NCI-H1930 (cell line): Measurements from ENCODE around the gene RAB33A.

Source experiments
- DNase-seq, 2 experiments: peaks; one replicate each; lab custom pipeline; 2025; lab: John Stamatoyannopoulos, UW

Gene RAB33A

DNA sequence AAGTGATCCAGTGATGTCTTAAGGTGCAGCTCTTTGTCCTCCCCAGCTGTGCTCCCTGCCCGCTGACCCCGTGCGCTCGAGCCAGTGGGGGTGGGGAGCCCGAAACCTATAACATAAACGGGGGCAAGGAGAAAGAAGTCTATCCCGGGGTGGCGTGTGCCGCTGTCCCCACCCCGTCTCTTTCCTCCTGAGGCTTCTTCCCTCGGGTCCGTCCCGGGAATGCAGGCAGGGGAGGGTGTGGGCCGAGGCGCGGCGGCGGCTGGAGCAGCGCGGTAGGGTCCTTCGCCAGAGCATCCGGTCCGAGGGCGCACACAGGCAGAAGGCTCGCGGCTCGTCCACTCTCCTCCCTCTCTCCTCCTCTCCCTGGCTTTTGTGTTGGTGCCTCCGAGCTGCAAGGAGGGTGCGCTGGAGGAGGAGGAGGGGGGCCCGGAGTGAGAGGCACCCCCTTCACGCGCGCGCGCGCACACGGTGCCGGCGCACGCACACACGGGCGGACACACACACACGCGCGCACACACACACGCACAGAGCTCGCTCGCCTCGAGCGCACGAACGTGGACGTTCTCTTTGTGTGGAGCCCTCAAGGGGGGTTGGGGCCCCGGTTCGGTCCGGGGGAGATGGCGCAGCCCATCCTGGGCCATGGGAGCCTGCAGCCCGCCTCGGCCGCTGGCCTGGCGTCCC lies at the start of gene RAB33A:
Gene RAB33A, plus strand, starts transcription at position 517 of the 681 bp plus-strand sequence. Its CDS starts 101 bp downstream, at position 618.
- DNase-seq: peak in 1 of 2 experiments; percentile 1

DNA sequence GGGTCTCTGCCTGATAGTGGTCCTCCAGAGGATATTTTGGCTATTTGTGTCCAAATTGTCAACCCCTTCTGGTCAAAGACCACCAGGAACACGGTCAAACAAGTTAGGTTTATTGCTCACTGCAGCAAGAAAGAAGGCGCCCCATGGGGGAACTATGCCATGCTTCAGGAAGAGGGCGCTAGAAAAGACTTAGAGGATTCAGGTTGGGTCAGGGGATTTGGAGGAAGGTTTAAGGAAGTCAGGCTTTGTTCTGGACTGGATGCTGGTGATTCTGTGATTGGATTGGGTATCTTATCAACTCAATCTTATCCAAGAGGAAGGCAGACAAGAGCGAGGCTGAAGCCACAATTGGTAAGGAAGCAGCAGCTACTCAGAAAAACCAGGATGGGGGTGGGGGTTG lies 47.2 kb upstream of the RAB33A start:
- no peak for DNase-seq

DNA sequence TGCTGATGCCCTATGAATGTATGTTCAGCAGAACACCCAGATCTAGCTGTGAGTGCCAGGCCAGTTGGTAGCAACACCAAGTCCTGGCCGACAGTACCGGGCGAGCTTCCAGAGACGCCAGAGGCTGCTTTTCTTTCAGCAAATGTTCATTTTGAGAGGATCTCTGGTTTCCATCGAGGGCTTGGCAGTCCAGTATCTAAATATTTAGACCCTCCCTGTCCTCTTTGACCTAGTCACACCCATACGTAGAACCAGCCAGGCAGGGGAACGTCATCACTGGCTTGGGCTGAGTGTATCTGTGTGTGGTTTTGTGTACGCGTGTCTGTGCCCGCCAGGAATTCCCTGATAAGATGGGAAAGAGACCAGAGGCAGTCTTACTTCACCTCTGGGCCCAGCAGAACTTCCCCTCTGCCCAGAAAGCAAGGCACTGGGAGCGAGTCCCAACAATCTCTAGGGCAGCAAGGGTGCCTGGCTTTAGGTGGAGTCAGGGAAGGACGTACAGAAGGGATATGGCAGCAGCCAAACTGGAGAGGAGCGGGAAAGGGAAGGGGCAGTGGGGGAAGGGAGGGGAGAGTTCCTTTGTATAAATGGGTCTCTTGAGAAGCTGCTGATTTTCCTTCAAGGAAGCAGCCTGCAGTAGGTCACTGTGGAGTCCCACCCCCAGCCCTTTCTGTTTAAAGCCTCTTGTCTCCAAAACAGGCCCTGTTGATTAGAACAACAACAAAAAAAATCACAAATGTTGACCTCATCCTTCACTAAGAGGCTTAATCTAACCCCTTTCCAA lies 46.5 kb upstream of the RAB33A start:
- DNase-seq: no peak

DNA sequence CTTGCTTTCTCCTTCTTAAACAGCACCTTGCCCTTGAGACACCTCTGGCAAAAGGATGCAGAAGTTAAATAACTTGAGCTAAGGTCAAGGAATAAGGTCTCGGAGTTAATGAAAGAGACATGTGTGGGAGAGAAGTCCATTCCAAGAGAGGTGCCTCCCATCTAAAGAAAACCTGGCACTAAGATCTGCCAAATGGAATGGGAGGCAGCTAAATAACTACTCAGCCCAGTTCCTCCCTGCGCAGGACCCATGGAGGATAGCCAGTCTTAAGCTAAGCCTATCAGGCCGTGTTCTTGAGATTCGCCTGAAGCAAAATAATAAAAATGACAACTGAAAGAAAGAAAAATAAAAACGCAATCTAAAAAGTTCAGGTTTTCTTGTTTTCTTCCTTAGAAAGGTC lies 40.8 kb upstream of the RAB33A start:
- no peak for DNase-seq

DNA sequence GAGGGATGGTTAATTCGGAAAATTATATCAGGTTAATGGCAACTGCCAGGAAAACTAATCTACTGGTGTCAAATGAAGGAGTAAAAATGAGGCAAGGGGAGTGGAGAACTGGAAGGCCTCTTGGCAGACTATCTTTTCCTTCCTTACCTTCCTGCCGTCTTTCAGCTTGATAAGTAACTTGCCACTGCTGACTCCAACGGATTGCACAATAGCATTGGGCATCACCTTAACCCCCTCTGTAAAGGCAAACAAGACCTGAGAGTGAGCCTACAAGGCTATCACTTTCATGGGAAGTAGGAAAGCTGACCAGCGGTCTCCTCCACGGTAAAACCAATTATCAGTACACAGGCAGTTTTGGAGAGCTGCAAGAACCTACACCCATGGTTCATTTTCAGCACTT lies 35.3 kb upstream of the RAB33A start:
- no peak for DNase-seq

DNA sequence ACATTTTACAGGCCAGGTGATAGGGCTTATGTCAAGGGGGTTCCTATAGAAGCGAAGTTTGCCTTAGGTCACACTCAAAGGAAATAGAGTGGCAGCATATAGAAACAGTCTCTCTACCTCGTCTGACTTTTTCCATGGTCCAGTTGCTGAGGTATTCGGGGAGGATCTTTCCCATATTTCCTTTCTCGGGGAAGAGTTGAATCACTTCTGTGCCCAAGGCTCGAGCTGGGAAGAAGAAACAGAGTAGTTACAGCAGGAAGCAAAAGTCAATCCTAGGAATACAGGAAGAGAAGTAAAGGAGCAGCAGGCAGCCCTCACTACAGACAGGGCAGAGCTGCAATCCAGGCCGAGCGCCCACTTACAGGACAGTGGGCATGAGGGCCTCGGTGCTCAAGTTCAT lies 34.8 kb upstream of the RAB33A start:
- no peak for DNase-seq

DNA sequence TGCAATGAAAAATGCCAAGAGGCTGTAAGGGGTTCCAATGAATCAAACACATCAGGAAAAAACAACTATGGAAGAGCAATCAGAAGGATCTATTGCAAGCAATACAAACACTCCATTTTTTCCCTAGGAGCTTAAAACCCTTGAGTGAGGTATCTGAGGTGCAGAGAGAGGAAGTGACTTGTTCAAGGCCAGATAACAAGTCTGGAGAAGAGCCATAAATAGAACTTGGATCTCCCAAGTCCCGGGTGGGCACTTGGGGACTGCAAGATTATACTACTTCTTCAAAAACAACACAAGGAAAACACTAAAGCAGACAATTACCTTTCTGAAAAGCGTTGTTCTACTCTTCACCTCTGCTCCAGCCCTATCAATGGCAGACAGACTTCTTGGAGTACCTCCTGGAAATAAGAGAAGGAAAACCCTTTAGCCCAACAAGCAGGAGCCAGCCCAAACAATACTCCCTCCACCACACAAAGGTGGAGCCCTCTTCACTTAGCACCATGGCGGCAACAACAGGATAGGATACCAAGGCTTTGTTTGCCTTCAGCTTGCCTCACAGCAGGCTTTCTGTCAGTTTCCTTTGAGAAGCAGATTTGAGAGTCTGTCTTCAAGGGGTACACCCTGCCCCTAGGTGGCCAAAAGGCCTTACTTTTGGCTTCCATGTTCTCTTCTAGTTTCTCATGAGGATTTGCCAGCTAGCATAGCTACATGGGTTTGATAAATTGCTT lies 32.1 kb upstream of the RAB33A start:
- no peak for DNase-seq

DNA sequence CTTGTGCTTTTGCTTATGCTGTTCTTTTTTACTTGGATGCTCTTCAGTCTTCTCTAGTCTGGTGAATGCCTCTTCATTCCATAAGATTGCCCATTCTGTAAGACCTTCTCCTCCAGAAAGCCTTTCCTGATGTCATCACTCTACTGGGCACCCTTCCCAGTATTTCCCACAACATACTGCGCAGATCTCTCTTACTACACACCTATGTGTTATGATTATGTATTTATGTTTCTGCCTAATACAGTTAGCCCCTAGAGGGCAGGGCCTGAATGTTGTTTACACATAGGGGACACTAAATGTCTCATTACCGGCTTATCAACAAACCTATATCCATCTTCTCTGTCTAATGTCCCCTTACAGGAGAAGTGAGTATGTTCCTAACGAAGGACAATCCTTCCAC lies 27.3 kb upstream of the RAB33A start:
- no peak for DNase-seq

DNA sequence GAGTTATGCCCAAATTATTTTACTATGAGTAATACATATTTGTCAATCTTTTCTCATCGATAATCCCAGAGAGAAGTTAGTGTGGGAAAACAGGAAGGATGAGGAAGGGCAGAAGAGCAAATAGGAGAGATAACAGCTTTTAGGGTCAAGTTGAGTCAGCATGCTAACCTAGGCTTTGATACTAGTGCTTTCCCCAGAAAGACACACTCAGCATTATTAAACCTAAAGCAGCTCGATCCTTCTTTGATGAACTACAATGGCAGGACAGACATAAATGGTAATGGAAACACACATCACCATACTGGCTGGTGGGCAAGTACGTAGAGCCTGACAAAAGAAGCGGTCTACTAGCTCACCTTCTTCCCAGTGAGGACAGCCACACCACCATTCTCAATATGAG lies 26.6 kb upstream of the RAB33A start:
- DNase-seq: no peak

DNA sequence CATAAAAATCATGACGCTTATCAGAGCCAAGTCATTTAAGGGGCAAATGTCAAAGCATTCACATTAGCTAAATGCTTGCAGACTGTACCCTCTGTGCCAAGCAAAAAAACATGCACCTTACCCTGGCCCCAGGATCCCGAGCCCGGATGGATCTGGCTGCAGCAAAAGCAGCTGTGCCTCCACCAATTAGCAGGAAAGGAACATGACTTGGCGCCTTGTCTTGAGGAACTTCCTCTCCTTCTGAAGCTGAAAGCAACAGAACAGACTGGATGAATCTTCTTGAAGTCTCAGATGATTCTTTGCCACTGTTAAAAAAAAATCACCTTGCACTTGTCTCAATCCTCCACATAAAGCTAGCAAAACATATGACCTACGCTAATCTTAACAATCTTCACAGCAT lies 24.1 kb upstream of the RAB33A start:
- no peak for DNase-seq

DNA sequence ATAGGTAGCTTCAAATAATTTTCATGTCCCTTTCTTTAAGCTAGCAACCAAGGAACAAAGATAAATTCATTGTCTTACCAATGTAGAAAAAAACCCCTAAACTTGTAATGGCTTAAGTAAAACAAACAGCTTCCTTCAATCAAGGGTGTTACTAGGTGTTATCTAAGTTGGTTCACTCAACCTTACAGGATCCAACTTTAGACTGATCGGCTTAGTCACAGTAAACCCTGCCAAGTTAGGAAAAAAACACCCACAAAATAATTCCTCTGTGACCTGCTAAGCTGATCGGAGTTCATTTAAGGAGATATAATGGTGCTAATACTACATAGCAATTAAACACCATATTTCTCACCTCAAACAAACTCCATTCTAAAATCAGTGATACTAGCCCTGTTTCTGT lies 16.2 kb upstream of the RAB33A start:
- no peak for DNase-seq

DNA sequence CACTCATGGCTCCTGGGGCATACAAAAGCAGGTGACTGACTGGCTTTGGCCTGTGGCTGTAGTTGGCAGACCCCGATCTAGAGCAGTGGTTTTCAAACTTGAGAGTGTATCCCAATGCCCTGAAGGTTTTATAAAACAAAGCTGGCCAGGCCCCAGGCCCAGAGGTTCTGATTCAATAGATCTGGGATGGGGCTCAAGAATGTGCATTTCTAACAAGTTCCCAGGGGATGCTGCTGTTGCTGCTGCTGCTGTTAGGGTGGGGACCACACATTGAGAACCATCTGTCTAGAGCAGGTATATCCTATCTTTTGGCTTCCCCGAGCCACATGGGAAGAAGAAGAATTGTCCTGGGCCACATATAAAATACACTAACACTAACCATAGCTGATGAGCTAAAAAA lies 13.5 kb upstream of the RAB33A start:
- DNase-seq: no peak

DNA sequence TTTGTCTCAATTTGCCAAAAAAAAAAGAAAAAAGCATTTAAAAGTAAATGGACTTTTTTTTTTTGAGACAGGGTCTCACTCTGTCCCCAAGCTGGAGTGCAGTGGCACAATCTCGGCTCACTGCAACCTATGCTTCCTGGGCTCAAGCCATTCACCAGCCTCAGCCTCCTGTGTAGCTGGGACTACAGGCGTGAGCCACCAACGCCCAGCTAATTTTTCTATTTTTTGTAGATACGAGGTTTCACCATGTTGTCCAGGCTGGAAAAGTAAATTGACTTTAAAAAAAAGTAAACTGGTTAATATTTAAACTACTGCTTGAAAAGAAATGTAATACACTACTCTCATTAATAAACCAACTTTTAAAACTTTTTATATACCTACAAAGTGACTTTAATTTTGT lies 12.0 kb upstream of the RAB33A start:
- no peak for DNase-seq

DNA sequence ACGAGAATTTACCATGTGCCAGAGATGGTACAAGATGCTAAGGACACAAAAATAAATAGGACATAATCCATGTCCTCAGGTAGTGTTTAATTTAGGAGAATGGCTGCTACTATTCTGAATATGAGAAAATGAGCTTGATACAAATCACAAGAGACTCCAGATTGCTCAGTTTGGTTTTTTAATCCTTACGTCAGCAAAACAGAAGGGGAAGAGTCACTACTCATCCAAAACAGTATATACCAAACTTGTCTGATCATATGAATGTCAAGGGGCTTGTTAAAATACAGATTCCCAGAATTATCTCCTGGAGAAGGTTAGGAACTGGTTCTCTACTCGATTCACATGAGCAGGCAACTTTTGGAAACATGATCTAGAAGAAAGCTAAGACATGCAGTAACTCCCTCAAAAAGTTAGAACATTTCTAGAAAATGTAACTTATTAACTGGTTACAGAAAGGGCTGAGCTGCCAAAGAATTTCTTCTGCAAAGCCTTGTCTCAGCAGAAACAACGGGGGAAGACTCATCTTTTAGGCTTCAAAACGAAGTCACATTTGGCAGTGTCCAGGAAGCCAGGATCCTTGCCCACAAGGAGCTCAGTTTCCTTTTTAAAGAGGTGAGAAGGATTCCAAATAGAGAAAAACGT lies 9.5 kb upstream of the RAB33A start:
- no peak for DNase-seq

DNA sequence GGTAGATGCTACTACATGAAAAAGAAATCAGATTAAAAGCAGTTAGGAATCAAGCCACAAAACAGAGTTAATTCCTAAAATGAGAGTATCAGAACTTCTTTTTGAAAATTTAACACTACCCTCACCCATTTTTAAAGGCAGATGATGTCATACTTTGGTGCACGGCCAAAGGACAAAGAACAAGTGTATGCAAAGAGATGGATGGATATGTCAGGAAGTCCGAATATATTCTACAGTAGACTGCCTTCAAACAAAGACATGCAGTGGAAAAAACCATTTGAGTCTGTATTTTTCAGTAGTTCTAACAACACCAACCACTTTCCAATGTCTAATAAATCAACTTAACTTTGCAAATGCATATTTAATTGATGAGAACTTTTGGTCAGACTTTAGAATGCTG lies 8.4 kb upstream of the RAB33A start:
- DNase-seq: no peak

DNA sequence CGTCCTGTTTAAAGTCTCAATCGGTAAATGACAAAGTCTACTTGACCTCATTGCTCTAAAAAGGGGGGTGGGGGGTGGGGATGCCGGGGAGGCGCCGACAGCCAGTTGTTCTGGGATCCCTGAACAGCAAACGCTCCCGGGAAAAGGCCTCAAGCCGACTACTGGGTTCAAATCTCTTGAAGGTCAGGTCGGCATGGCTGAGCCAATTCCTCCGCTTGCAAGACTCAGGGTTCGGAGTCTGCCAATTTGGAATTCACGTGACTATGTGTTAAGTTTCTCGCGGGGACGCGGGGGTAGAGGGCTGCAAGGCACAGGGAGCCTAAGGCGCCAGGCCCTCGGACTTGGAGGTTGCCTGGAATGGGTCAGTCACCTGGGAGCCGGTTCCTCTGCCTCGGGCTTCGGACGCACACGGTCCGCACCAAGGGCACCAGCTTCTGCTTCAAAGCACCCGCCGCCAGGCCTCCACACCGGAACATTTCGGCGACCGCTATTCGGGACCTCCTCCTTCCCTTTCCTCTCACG lies 6.5 kb upstream of the RAB33A start:
- no peak for DNase-seq

DNA sequence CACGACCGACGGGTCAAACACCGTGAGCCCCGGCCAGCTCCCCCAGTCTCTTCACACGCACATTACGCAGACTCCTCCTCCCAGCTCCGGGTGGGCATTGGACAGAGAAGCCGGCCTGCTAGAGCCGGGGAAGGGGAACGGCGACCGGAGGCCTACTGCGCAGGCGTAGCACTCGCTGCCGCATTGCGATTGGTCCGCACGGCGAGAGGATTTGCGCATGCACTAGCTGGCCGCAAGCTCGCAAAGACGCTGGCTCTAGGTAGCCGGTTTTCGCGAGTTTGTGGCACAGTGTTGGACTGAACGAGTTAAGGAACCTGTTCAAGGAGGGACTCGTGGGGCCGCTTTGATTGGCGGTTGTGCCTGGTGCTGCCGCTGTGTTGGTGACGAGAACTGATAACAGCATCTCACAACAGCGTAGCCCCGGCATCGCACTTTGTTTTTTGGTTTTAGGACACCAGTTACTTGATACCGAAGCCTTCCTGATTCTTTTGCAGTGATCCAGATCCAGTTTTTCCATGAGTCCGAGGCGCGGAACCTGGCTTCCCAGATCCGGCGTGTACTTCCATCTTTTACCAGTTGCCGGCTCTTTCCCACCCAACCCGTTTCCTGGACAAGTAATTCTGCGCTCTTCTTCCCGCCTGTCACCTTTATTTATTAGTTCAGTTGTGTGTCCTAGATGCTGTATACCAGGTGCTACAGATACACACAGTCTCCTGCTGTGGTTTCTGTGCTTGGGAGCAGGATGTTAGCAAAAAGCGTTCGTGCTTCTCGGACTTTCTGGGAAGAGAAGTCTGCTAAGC lies 5.9 kb upstream of the RAB33A start, which contains the start of gene AIFM1:
Gene AIFM1, minus strand, starts transcription at position 139 of the 800 bp plus-strand sequence. CDS start 185 bp downstream, outside the sequence.
- peak; percentile 90 to 91 for DNase-seq

DNA sequence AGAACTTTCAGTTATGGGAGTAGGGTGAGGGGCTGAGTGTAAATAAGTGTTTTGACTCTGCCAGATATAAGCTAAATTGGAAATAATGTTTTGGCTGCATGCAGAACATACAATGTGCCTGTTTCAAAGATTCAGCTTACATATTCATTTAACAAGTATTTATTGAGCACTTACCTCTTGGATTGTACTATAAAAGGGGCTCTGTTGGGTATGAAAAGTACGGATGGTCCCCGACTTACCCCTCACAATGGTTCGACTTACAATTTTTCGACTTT lies 5.3 kb upstream of the RAB33A start:
- DNase-seq: no peak

DNA sequence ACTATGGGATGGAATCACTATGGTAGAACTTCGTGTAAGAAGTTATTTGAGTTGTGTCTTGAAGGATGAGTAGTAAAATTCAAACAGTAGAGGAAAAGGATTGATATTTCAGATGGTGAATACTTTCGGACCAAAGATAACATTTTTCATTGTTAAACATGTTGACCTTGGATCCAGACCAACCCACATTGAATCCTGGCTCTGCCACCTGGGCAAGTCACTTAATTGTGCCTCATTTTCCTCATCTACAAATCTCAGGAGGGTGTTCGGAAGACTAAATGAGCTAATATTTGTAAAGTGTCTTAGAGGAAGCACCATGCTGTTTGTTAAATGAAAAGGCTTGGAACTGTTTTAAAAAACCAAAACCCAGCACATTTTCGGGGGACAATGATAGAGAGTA lies 4.7 kb upstream of the RAB33A start:
- DNase-seq: no peak

DNA sequence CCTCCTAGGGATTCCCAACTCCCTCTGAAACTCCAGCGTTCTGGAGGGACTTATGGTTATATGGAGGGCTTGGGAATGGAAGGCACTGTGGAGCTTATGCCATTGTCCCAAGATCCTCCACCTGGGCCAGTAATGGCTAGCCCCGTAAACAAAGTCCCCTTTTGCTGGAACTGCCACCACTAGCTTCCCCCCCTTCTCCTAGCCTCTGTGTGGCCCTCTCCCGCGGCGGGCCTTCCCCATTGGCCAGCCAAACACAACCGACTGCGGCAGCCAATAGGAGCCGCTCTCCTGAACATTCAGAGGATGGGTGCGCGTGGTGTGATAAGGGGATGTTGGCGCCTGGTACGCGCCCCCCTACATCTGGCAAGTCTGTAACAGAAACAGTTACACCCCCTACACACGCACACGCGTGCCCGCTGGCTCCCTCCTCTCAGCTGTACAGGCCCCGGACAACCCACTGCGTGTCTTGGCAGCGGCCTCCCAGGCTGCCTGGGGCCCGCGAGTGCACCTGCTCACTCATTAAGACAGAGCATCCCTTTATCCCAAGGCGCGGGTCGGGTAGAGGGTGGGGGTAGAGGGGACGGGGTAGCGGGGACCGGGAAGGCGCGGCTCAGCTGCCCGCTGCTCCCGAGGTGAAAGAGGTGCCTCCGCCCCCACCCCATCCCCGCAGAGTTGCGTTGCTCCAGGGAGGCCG lies 863 bp upstream of the RAB33A start:
- peak; percentile 71 to 73 for DNase-seq
